HepG2 (cell line): ENCODE data around the gene POLR1D. TPM values are rescaled to one million over a fixed set of nuclear protein-coding genes. Genes with fewer than 3 reads are reported as not detected.

Source experiments
- ATAC-seq: fragments of 200-7000 bp; cut with Tn5 transposase; 3 replicates; pipeline ENCODE4 v1.9.1; 2020; ENCODE audit warnings: mild to moderate bottlenecking, moderate library complexity
- BruUV-seq: library from RNA; stranded (reverse); fragments of 400-500 nt; replicated peaks from 2 replicates; lab custom pipeline; 2021; lab: Mats Ljungman, UMichigan
- CTCF ChIA-PET: fragments of 300-600 bp; formaldehyde crosslinking; extraction: SDS; loops from one replicate; lab custom pipeline; 2021; ENCODE audit warnings: low total read pairs, inconsistent platforms, low intra/inter-chr PET ratio; lab: Yijun Ruan, JAX
- POLR2A ChIA-PET: fragments of 350-600 bp; sonication (Branson Sonifier 250); formaldehyde crosslinking; loops from one replicate; lab custom pipeline; 2020; ENCODE audit warnings: antibody characterized with exemption, inconsistent platforms; lab: Yijun Ruan, JAX
- DNase-seq: peaks from one replicate; pipeline ENCODE4 v3.0.0-alpha.2; 2015; ENCODE audit warnings: low spot score
- FAIRE-seq: peaks from 3 replicates; lab custom pipeline; 2011; peaks lifted over from hg19 to GRCh38; lab: Jason Lieb, UNC
- H2AFZ ChIP-seq: one replicate; pipeline ENCODE4 v1.6.1; 2011; ENCODE audit warnings: low read length, inconsistent platforms
- H3K27ac ChIP-seq: fragments of 300-600 bp; 3 replicates; pipeline ENCODE4 v1.8.0; 2011; ENCODE audit warnings: mixed run types, mild to moderate bottlenecking, mixed read lengths, low read length, inconsistent platforms; ENCODE audit not compliant: insufficient read depth; ENCODE audit errors: extremely low read length
- H3K27me3 ChIP-seq, 2 experiments: fragments of 200-600 bp in 1 of 2; 2 replicates in 1 of 2; 3 replicates in 1 of 2; pipeline versions ENCODE4 v1.6.0 to v1.8.0; 2011; ENCODE audit warnings: low read length in 2 of 2, mild to moderate bottlenecking in 2 of 2, moderate library complexity in 2 of 2, inconsistent platforms in 1 of 2; ENCODE audit not compliant: insufficient read depth in 2 of 2, control insufficient read depth in 1 of 2
- H3K36me3 ChIP-seq, 2 experiments: fragments of 200-600 bp in 1 of 2; replicated peaks in 1 of 2; 2 replicates in 1 of 2; 3 replicates in 1 of 2; pipeline versions ENCODE4 v1.5.1 to v1.8.0; 2011; ENCODE audit warnings: low read length in 2 of 2, inconsistent platforms in 1 of 2; ENCODE audit not compliant: insufficient read depth in 2 of 2, control insufficient read depth in 1 of 2
- H3K4me1 ChIP-seq: 2 replicates; pipeline ENCODE4 v1.5.1; 2012; ENCODE audit warnings: low read length, inconsistent platforms; ENCODE audit not compliant: insufficient read depth
- H3K4me2 ChIP-seq: 2 replicates; pipeline ENCODE4 v1.6.0; 2011; ENCODE audit warnings: low read depth, low read length, inconsistent platforms
- H3K4me3 ChIP-seq, 3 experiments: fragments of 200-600 bp in 1 of 3; sonication (generic), shearing (Covaris generic) in 1 of 3; replicated peaks in 1 of 3; 2 replicates each; pipeline ENCODE4 v1.5.1; 2011 to 2016; ENCODE audit warnings: low read length in 3 of 3, inconsistent platforms in 2 of 3, low read depth in 2 of 3, mild to moderate bottlenecking in 2 of 3, control low read depth in 1 of 3, mixed read lengths in 1 of 3; ENCODE audit not compliant: insufficient read depth in 1 of 3
- H3K79me2 ChIP-seq: one replicate; pipeline ENCODE4 v1.6.1; 2011; ENCODE audit warnings: low read length, inconsistent platforms; ENCODE audit not compliant: insufficient read depth
- H3K9ac ChIP-seq: 2 replicates; pipeline ENCODE4 v1.6.0; 2011; ENCODE audit warnings: mild to moderate bottlenecking, low read depth, low read length, inconsistent platforms; ENCODE audit not compliant: insufficient read depth
- H3K9me3 ChIP-seq: 2 replicates; pipeline ENCODE4 v1.5.1; 2012; ENCODE audit warnings: mild to moderate bottlenecking, low read length
- H4K20me1 ChIP-seq: 2 replicates; pipeline ENCODE4 v1.6.0; 2011; ENCODE audit warnings: inconsistent platforms, mild to moderate bottlenecking, low read length, moderate library complexity; ENCODE audit not compliant: insufficient read depth
- ARNTL ChIP-seq: sonication (generic); formaldehyde crosslinking; IDR thresholded peaks from 2 replicates; pipeline ENCODE4 v1.4.0; 2020; ENCODE audit warnings: mild to moderate bottlenecking, missing genetic modification reagents
- ATRX ChIP-seq: sonication (generic); formaldehyde crosslinking; IDR thresholded peaks from 2 replicates; pipeline ENCODE4 v1.4.0; 2020; ENCODE audit warnings: missing genetic modification reagents, borderline replicate concordance
- CEBPZ ChIP-seq: IDR thresholded peaks from 2 replicates; pipeline ENCODE4 v1.6.1; 2012; ENCODE audit warnings: low read length, improper control_type of control experiment
- CREB1 ChIP-seq, 2 experiments: fragments of 450-650 bp in 1 of 2; IDR thresholded peaks; 2 replicates each; pipeline ENCODE4 v1.6.1; 2016 to 2017; ENCODE audit warnings: control low read depth in 1 of 2, mild to moderate bottlenecking in 1 of 2, missing compliant biosample characterization in 1 of 2, missing genetic modification characterization in 1 of 2
- FOXK1 ChIP-seq: sonication (generic); formaldehyde crosslinking; IDR thresholded peaks from 2 replicates; pipeline ENCODE4 v1.4.0; 2020; ENCODE audit warnings: low read depth, missing genetic modification reagents, borderline replicate concordance
- HHEX ChIP-seq: IDR thresholded peaks from 2 replicates; pipeline ENCODE4 v1.6.1; 2016; ENCODE audit warnings: control low read depth
- KAT7 ChIP-seq: IDR thresholded peaks from 2 replicates; pipeline ENCODE4 v1.6.1; 2018; ENCODE audit warnings: borderline replicate concordance, missing compliant biosample characterization
- NR2F2 ChIP-seq: IDR thresholded peaks from 2 replicates; pipeline ENCODE4 v1.6.1; 2012; ENCODE audit warnings: low read depth, inconsistent platforms, borderline replicate concordance
- SATB2 ChIP-seq: sonication (generic); formaldehyde crosslinking; IDR thresholded peaks from 2 replicates; pipeline ENCODE4 v1.5.0; 2020; ENCODE audit warnings: missing genetic modification reagents
- ZNF614 ChIP-seq: IDR thresholded peaks from 2 replicates; pipeline ENCODE4 v1.6.1; 2018; ENCODE audit warnings: missing biosample characterization, missing genetic modification reagents, inconsistent platforms, borderline replicate concordance
- ZNF782 ChIP-seq: sonication (generic); formaldehyde crosslinking; IDR thresholded peaks from 2 replicates; pipeline ENCODE4 v1.4.0; 2020; ENCODE audit warnings: missing genetic modification reagents, mild to moderate bottlenecking, borderline replicate concordance
- WGBS: methylation state at CpG from one replicate; pipeline ENCODE4 v1.1.6; 2017; ENCODE audit warnings: low lambda C conversion rate; 5-methylcytosine and 5-hydroxymethylcytosine counted together
- in situ Hi-C: cut with HindIII; loops from 2 replicates; pipeline ENCODE4 v1.10.0; 2017; ENCODE audit warnings: low pct_unique_long_range_greater_than_20kb; ENCODE audit not compliant: extremely low pct_ligation_motif_present
- intact Hi-C: fragments of 100-400 bp; cut with micrococcal nuclease; formaldehyde crosslinking; loops from one replicate; pipeline ENCODE4 v1.10.0; 2022; ENCODE audit not compliant: unreplicated experiment
- polyA plus RNA-seq, 8 experiments: library from polyadenylated mRNA; depleted of rRNA in 3 of 8; stranded (reverse) in 7 of 8; unstranded in 1 of 8; fragments of >200 nt; fragmentation: Illumina TruSeq in 4 of 8; extraction: Trizol in 4 of 8; gene quantifications; 2 replicates each; pipeline versions ENCODE4 v1.2.1 to v1.2.3, GENCODE V29; 2011 to 2016; ENCODE audit warnings: low read depth in 4 of 8, missing spikeins in 1 of 8, mixed read lengths in 1 of 8; ENCODE audit not compliant: insufficient read depth in 1 of 8
- total RNA-seq, 5 experiments: library from RNA; depleted of rRNA; stranded (reverse); fragments of >200 nt; fragmentation: Illumina TruSeq; extraction: Trizol; gene quantifications; 2 replicates each; pipeline ENCODE4 v1.2.3, GENCODE V29; 2016; ENCODE audit warnings: low read depth in 1 of 5

POLR1D gene
- total and polyA plus RNA-seq, 2 of the 13 experiments (the other 11 are each of a cell fraction or from before 2014, with no cell fraction given): 183 to 490 TPM

GRCh38 chr13:27588405-27588804 lies 33.3 kb upstream of the POLR1D start:
- no peak overlapping the region for H3K9ac ChIP-seq
- POLR2A ChIA-PET: no interaction called here
- no peak for ATAC-seq
- no TSS peak for BruUV-seq
- no peak for TF ChIP-seq ZNF614 (CRISPR knock-in tag)
- no peak for TF ChIP-seq KAT7 (CRISPR knock-in tag)
- no peak for TF ChIP-seq ATRX (CRISPR knock-in tag)
- TF ChIP-seq CREB1 (IDR thresholded peaks at IDR 0.05): no peak
- TF ChIP-seq CREB1 (CRISPR knock-in tag; IDR thresholded peaks at IDR 0.05): no peak
- no peak for TF ChIP-seq FOXK1 (CRISPR knock-in tag)
- no peak for TF ChIP-seq SATB2
- no peak for TF ChIP-seq CEBPZ
- no peak for TF ChIP-seq HHEX
- no peak for TF ChIP-seq ARNTL
- TF ChIP-seq ZNF782: no peak
- TF ChIP-seq NR2F2: no peak
- H4K20me1 ChIP-seq: peaks cover 16% of the 10 kb centered on the region; the same call in 1 of the 2 replicates
- DNase-seq: no peak
- WGBS: 97% methylated on average over 1 of the region's 1 CpG
- no peaks in the 10 kb centered on the region for H3K9me3 ChIP-seq
- no peak overlapping the region for H2AFZ ChIP-seq
- H3K4me1 ChIP-seq: peaks cover 60% of the 10 kb centered on the region
- no peaks in the 10 kb centered on the region for H3K36me3 ChIP-seq
- no peaks in the 10 kb centered on the region for H3K27me3 ChIP-seq
- CTCF ChIA-PET: no interaction called here
- in situ Hi-C loops: no loop called here
- intact Hi-C loops: no loop called here
- peaks cover 63% of the 10 kb centered on the region for H3K79me2 ChIP-seq
- H3K27ac ChIP-seq: no peak overlapping the region
- FAIRE-seq: no peak
- no peak overlapping the region for H3K4me2 ChIP-seq
- no peak overlapping the region for H3K4me3 ChIP-seq
